HL-60 (cell line): Measurements from ENCODE around the gene LINC00632.

Source experiments
- DNase-seq, 2 experiments: peaks; one replicate each; pipeline ENCODE4 v3.0.0-alpha.2; 2010 to 2020; ENCODE audit warnings: low read depth in 1 of 2, low spot score in 1 of 2
- H3K27ac ChIP-seq: fragments of 250-450 bp; sonication (Bioruptor Pico); replicated peaks from 2 replicates; pipeline ENCODE4 v1.5.1; 2020; ENCODE audit warnings: mild to moderate bottlenecking, moderate library complexity
- H3K27me3 ChIP-seq: fragments of 250-450 bp; sonication (Bioruptor Pico); 2 replicates; pipeline ENCODE4 v1.5.1; 2021; ENCODE audit warnings: mild to moderate bottlenecking, moderate library complexity; ENCODE audit not compliant: insufficient read depth, poor library complexity, severe bottlenecking
- H3K4me3 ChIP-seq: replicated peaks from 2 replicates; pipeline ENCODE4 v1.5.1; 2011; ENCODE audit warnings: mild to moderate bottlenecking, control low read depth, low read length; ENCODE audit not compliant: insufficient read depth
- CTCF ChIP-seq: IDR thresholded peaks from one replicate; pipeline ENCODE4 v1.5.1; 2011; ENCODE audit warnings: low read length, control low read depth, inconsistent platforms; ENCODE audit not compliant: insufficient read depth
- GABPA ChIP-seq: IDR thresholded peaks from 2 replicates; pipeline ENCODE4 v1.6.1; 2012; ENCODE audit warnings: low read depth
- POLR2AphosphoS5 ChIP-seq: IDR thresholded peaks from 2 replicates; pipeline ENCODE4 v1.6.1; 2012; ENCODE audit warnings: low read depth
- REST ChIP-seq: IDR thresholded peaks from 2 replicates; pipeline ENCODE4 v1.6.1; 2012; ENCODE audit warnings: low read depth; ENCODE audit not compliant: insufficient replicate concordance
- SPI1 ChIP-seq: IDR thresholded peaks from 2 replicates; pipeline ENCODE4 v1.6.1; 2012; ENCODE audit warnings: low read depth, mild to moderate bottlenecking, borderline replicate concordance

The LINC00632 gene

GRCh38 chrX:140723121-140723715 lies 13.7 kb downstream of the LINC00632 start:
- no peak overlapping the region for H3K4me3 ChIP-seq
- no peaks in the 10 kb centered on the region for H3K27me3 ChIP-seq
- no peak overlapping the region for H3K27ac ChIP-seq
- DNase-seq = no peak
- TF ChIP-seq REST (no peak), CTCF (no peak), GABPA (no peak), POLR2AphosphoS5 (no peak), SPI1 (no peak)

GRCh38 chrX:140724309-140724708 lies 14.8 kb downstream of the LINC00632 start:
- Histone ChIP-seq H3K27ac (no peak overlapping the region), H3K27me3 (no peaks in the 10 kb centered on the region), H3K4me3 (no peak overlapping the region)
- TF ChIP-seq CTCF = no peak
- TF ChIP-seq REST = no peak
- TF ChIP-seq GABPA = no peak
- TF ChIP-seq POLR2AphosphoS5 = no peak
- TF ChIP-seq SPI1 = no peak
- no peak for DNase-seq

DNA sequence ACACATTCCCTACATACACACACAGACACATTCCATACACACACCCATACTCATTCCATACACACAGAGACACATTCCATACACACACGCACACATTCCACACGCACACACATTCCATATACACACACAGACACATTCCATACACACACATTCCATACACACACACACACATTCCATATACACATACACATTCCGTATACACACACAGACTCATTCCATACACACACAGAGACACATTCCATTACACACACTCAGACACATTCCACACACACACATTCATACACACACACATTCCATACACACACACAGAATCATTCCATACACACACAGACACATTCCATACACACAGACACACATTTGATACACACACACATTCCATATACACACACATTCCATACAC lies 15.2 kb downstream of the LINC00632 start:
- H3K27ac ChIP-seq = no peak overlapping the region
- no peaks in the 10 kb centered on the region for H3K27me3 ChIP-seq
- H3K4me3 ChIP-seq = no peak overlapping the region
- DNase-seq = no peak
- TF ChIP-seq REST (no peak), POLR2AphosphoS5 (no peak), SPI1 (no peak), GABPA (no peak), CTCF (no peak)
